ENCODE data around the gene DROSHA.
A peak's percentile ranks its signal among the peaks of the same experiment; 100 is the strongest.
"Not testable (repeated sequence)": the region's sequence is repeated elsewhere in the genome, so short reads cannot be mapped to it uniquely, and the experiment has no call there.

The DROSHA gene, protein sequence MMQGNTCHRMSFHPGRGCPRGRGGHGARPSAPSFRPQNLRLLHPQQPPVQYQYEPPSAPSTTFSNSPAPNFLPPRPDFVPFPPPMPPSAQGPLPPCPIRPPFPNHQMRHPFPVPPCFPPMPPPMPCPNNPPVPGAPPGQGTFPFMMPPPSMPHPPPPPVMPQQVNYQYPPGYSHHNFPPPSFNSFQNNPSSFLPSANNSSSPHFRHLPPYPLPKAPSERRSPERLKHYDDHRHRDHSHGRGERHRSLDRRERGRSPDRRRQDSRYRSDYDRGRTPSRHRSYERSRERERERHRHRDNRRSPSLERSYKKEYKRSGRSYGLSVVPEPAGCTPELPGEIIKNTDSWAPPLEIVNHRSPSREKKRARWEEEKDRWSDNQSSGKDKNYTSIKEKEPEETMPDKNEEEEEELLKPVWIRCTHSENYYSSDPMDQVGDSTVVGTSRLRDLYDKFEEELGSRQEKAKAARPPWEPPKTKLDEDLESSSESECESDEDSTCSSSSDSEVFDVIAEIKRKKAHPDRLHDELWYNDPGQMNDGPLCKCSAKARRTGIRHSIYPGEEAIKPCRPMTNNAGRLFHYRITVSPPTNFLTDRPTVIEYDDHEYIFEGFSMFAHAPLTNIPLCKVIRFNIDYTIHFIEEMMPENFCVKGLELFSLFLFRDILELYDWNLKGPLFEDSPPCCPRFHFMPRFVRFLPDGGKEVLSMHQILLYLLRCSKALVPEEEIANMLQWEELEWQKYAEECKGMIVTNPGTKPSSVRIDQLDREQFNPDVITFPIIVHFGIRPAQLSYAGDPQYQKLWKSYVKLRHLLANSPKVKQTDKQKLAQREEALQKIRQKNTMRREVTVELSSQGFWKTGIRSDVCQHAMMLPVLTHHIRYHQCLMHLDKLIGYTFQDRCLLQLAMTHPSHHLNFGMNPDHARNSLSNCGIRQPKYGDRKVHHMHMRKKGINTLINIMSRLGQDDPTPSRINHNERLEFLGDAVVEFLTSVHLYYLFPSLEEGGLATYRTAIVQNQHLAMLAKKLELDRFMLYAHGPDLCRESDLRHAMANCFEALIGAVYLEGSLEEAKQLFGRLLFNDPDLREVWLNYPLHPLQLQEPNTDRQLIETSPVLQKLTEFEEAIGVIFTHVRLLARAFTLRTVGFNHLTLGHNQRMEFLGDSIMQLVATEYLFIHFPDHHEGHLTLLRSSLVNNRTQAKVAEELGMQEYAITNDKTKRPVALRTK (N-terminal part only)

DNA sequence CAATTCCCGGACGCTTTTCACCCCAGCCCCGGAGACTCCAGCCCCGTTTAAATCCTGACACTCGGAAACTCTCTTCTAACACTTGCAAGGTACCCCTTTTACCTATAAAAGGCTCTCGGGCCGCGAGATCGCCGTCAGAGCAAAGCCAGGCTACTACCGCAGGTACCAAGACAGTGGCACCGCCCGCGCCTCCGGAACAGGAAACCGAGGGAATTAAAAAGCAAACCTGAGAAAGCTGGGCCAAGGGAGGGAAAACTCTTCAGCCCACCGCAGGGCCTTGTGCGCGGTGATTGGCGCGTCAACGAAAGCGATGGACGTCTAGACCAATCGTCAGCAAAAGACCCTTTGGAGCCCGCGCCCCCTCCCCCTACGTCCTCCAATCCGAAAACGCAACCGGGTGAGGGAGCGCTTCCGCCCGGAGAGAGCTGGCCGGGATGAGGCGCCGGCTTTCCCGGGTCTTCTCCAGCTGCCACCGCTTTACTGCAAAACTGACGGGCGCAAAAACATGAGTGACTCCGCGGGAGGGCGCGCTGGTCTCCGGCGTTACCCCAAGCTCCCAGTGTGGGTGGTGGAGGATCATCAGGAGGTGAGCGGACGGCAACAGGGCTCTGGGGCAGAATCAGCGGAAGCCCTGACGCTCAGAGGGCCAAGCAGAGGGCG lies at the start of gene DROSHA, which contains the start of gene C5orf22:
Gene DROSHA (minus strand): TSS at position 206 of the 660 bp plus-strand sequence. CDS start 3,034 bp downstream, outside the sequence.
Gene C5orf22 (plus strand): TSS at position 414 of the 660 bp plus-strand sequence. CDS start 92 bp downstream, at position 506.
- peak; percentile 84 for DNase-seq (ENCODE audit: low read depth)

DNA sequence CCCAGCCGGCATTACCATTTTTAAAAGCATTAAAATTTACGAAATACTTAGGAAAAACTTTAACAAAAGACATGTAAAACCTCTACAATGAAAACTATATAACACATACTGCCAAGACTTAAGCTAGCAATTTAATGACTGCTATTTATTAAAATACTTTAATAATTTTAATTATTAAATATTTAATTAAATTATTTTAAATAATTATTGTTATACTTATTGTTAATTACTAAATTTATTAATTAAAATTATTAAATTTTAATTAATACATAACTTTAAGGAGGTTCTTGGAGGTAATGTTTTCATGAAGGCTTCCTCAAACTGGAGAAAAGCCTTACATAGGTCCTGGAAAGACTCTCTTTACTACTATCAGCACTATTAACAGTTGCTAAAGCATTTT lies 47.7 kb upstream of the DROSHA start:
- DNase-seq (ENCODE audit: low read depth) = no peak

DNA sequence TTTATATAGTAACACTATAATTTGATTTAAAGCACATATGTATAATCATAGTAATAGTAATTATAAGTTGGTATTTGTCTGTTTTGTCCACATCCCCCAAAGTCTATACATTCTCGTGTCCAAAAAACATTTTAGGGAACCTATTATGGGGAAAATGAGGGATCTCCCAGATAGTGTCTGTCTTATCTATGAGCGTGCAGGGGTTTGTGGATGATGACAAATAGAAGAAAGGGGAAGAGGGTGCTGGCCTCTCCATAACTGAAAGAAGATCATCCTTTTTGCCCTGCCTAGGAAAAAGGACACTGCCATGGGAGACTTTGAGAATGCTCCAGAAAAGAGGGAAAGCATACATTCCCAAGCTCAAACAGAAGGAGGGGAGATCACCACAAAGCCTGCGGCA lies 45.5 kb upstream of the DROSHA start:
- DNase-seq (ENCODE audit: low read depth) = no peak

DNA sequence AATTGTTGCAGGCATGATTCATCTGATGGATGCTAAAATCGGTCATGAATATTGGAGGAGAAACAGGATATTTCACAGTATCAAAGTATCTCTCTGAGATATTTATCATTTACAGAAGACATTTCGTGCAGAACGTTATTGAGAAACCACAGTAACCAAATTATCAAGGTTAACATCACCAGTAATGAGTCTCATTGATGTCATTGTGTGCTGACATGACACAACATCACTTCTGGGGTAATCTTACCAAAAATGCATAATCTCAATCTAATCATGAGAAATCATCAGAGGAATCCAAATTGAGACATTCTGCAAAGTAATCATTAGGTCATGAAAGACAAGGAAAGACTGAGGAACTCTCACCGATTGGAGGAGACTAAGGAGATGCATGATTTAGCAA lies 42.9 kb upstream of the DROSHA start:
- DNase-seq (ENCODE audit: low read depth) = no peak

DNA sequence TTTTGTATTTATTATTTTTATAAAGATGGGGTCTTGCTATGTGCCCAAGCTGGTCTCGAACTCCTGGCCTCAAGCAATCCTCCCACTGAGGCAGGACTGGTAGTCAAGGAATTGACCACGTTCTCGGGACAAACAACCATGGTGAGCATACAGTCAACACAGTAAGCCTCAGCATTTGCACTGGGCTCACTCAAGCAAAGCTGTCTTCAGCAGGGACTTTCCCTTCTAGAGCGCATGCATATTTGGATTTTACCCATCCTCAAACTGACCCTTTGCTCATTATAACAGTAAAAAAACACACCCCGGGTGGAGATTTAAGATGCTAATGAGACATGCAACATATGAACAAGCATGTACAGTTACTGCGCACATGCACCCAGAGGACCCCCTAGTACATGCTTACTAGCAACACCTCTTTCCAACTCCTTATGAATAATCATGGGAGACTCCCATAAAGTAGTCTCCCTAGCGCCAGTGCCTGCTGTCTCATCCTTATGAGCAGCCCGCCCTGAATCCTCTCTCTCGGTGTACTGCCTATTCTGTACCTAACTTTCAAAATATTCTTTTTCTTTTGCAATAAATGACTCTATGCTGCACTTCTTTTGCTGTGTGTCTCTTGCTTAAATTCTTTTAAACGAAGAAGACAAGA lies 41.7 kb upstream of the DROSHA start:
- no peak for DNase-seq (ENCODE audit: low read depth)

DNA sequence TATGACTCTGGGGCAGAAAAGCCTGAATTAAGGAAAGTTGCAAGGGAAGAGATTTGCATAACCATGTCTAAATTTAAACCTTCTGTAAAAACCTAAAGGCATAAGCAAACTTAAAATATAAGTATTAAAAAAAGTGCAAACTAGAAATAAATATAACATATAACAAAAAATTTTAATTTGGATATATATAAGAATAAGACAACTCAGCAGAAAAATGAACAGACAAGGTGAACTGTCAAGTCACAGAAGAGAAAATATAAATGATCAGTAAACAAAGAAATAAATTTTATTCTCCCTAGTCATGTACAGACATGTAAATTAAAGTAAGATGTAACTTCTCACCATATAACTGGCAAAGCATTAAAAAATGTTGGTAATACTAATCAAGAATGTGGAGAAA lies 37.2 kb upstream of the DROSHA start:
- DNase-seq (ENCODE audit: low read depth) = no peak

DNA sequence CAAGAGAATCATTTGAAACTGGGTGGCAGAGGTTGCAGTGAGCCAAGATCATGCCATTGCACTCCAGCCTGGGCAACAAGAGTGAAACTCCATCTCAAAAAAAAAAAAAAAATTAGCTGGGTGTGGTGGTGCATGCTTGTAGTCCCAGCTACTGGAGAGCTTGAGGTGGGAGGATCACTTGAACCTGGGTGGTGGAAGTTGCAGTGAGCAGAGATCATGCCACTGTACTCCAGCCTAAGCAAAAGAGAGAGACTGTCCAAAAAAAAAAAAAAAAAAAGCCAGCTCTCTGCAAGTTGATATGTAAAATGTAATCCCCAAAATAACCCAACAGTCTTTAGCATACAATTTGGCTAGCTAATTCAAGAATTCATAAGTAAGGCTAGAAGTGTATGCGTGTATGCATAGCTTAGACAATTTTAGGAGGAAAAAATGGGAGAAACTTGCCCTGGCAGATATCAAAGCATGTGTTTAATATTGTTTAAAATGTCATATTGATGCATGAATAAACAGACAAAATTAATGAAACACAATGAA lies 36.5 kb upstream of the DROSHA start:
- DNase-seq (ENCODE audit: low read depth) = no peak

DNA sequence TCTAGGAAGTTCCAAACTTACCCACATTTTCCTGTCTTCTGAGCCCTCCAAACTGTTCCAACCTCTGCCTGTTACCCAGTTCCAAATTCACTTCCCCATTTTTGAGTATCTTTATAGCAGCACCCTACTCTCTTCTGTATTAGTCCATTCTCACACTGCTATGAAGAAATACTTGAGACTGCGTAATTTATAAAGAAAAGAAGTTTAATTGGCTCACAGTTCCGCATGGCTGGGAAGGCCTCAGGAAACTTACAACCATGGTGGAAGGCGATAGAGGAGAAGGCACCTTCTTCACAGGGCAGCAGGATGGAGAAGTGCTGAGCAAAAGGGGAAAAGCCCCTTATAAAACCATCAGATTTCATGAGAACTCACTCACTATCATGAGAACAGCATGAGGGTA lies 34.5 kb upstream of the DROSHA start:
- DNase-seq (ENCODE audit: low read depth) = not testable (repeated sequence)

DNA sequence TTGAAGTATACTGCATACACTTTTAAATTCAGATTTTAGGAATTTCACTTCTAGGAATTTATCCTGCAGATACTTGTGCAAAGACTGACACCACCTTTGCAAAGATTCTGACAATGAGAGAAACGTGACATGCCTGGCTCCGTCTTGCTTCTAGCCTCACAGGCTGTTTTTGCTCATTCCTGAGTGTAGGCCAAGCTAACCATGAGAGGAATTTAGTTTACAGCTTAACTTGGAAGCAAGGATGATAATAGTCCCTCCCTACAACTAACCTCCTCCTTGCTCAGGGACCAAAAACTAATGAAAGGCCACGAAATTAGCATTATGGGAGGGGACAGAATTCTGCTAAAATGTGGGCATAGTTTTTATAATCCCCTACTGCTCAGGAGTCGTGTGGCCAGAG lies 31.3 kb upstream of the DROSHA start:
- no peak for DNase-seq (ENCODE audit: low read depth)

DNA sequence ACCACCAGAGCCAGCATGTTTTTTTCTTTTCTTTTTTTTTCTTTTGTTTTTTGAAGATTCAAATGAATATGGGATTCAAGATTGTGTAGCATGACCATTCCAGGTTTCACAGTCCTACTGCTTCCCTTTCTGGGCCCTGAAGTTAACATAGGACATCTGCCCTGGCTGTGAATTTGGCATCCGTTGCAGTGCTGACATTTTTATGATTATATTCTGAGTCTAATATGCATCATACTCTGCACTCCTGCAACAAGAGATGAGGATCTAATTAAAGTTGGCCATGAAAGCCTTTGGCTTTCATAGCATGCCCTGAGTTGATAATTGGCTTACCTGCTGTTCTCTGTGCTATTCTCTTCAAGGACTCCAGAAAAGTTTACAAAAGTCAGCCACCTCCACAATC lies 30.1 kb upstream of the DROSHA start:
- DNase-seq (ENCODE audit: low read depth) = no peak

DNA sequence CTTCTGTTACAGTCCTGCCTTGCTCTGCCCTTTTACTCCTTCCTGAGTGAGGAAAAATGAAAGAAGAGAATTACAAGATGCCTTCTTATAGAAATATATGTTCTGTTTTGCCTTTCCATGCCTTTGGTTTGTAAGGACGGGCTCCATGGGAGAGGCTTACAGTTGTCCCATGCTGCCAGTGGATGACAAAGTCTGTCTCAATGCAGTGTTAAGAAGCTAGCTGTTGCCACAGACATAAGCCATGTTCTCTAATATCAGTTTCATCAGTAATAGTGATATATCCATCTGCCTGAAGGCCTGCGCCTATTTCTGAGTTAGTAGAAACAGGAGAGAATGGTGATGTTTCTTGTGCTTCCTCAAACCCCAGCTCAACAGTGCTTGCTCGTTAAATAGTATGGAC lies 28.0 kb upstream of the DROSHA start:
- DNase-seq (ENCODE audit: low read depth) = no peak

DNA sequence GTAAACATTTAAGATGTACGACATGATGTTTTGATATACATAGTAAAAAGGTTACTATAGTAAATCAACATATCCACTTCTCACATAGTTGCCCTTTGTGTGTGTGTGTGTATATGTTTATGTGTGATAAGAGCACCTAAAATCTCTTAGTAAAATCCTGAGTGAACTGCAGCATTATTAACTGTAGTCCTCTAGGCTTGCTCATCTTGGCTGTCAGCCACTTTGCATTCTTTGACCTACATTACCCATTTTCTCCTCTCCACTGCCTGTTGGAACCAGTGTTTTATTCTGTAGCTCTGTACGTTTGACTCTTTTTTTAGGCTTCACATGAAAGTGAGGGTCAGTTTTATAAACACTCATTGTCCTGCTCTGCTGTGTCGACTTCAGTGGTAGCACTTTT lies 24.6 kb upstream of the DROSHA start:
- DNase-seq (ENCODE audit: low read depth) = no peak

DNA sequence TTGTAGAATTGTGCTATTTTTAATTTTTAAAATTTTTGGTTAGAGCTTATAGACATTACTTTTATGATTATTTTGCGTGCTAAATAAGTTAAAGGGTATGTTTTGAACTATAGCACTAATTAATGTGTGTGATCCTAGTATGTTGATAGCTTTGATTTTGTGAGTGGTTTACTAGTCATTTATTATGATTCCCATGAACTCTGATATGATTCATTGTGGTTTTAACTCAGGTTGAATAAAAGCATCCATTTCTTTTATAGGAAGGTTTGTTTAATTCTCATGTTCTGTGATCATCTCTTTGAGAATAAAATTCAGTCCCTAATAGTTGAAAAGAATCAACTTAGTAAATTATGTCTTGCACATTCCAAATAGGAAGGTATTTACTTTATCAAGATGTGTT lies 22.7 kb upstream of the DROSHA start:
- DNase-seq (ENCODE audit: low read depth) = no peak

DNA sequence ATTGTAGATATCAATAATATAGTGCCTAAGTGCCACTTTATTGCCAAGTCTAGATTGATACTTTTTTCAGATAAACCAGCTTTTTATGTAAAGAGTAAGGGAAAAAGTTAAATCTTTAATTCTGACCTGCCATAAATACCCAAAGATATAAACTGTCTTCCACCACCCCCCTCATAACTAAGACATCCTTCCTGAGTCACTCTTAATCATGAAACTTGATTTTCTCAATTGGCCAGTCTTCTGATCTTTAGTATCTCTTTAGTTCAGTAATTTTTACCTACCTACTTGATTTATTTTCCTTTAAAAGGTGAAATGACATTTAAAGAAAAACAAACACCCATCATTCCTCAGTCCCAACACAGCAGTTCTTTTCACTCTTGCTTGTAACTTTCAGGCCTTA lies 22.0 kb upstream of the DROSHA start:
- no peak for DNase-seq (ENCODE audit: low read depth)

DNA sequence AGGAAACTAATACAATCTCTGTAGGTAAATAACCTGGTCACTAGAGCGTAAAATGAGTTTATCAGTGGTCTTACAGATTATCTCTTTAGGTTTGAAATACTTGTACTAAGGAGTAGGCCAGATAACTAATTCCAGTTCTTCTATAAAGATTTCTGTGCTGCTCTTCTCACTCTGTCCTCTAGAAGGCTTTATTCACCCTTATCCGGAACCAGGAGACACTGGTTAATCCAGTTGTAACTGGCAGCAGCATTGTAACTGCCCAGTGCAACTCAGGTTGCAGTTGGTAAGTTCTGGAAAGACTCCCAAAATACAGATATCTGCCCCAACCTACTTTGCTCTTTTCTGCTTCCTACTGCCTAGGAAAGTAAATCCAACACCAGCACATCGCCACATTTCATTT lies 20.0 kb upstream of the DROSHA start:
- no peak for DNase-seq (ENCODE audit: low read depth)

DNA sequence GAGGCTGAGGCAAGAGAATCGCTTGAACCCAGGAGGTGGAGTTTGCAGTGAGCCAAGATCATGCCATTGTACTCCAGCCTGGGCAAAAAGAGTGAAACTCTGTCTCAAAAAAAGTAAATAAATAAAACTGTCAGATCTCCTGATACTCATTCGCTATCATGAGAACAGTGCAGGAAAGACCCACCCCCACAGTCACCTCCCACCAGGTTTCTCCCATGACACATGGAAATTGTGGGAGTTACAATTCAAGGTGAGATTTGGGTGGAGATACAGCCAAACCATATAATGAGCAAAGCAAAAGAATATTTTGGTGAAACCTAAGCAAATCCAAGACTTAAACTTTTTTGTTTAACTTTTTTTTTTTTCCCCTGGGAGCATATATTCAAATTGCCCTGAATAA lies 17.2 kb upstream of the DROSHA start:
- not testable (repeated sequence) for DNase-seq (ENCODE audit: low read depth)

DNA sequence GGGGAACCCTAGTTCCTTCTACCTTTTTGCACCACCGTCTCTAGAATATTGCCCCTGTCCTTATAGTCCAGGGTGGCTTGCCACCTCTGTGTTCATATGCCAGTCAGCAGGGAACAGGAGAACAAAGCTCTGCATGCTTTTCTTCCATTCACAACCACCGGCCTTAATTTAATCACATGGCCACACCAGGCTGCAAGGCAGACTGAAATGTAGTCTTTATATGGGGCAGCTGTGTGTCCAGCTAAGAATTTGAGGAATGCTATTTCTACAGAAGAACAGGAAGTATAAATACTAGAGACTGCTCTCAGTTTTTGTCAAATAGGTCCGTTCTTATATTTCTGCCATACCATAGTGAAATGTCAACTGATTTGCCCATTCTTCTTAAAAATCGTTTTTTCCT lies 6.0 kb upstream of the DROSHA start:
- DNase-seq (ENCODE audit: low read depth) = no peak

DNA sequence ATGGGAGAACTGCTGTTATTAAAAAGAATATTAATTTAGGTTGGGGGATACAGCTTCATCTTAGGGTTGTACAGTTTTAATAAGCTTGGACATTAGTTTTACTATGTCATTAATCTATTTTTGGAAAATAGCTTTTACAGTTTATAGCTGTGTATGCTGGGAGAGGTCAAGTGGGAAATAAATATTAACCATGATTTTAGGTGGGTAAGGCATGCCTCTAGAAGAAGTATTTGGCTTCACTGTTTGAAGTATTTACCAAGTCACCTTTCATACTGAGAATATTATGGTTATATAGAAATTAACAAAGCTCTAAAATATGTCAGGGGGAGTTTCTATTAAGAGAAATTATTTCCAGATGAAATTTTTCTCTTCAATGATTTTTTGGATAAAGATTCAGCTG lies 5.5 kb upstream of the DROSHA start:
- DNase-seq (ENCODE audit: low read depth) = no peak

DNA sequence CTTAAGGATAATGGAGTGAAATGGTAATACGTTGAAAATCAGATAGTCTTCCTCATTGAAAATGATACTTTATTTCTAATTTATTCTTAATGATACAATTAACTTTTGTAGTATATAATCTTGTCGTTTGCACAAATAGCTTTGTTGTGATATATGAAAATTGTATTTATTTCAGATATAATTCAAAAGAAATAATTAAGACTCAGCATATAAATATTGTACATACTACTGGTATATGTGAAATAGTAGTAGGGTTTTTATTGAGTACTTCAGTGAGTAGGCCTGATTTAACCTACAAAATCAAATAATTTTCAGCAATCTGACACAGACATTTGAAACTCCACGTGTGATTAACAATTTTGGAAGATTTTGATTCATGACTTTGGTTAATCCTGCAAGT lies 5.0 kb upstream of the DROSHA start:
- no peak for DNase-seq (ENCODE audit: low read depth)

DNA sequence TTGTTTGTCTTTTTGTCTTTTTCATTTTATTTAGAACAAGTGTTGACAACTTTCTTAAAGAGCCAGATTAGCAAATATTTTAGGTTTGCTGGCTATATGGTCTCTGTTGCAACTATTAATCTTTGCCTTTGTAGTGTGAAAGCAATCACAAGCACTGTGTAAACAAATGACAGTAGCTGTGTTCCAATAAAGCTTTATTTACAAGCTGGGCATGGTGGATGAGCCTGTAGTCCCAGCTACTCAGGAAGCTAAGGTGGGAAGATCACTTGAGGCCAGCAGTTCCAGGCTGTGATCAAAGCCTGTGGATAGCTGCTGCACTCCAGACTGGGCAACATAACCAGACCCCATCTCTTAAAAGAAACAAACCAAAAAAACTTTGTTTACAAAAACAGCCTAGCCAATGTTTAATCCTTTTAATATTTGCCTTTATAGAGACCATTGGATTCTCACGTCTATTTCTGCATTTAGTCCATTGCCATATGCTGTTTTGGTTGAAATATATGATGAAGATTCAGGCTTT lies 2.7 kb upstream of the DROSHA start:
- no peak for DNase-seq (ENCODE audit: low read depth)

DNA sequence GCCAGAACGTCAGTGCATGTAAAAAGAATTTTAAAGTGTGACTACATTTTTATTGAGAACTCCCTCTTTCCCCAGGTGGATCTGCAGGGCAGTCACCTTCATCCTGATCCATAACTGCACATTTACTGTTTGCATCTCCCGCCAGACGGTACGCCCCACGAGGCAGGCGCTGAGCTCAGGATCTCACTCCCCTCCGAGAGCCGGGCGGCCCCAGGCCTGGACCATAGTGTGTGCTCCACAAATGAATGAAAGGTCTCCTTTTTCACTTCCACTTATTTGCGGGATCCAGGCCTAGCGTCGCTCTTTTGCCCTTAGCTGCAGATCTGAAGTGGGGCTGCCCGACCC lies 378 bp downstream of the DROSHA start:
- DNase-seq (ENCODE audit: low read depth) = peak; percentile 4
